ENCODE measurements around the gene MYZAP.

Gene MYZAP

GRCh38 chr15:57662091-57662744 lies 70.5 kb downstream of the MYZAP start:
- no peak for DNase-seq (ENCODE audit: low spot score)

DNA sequence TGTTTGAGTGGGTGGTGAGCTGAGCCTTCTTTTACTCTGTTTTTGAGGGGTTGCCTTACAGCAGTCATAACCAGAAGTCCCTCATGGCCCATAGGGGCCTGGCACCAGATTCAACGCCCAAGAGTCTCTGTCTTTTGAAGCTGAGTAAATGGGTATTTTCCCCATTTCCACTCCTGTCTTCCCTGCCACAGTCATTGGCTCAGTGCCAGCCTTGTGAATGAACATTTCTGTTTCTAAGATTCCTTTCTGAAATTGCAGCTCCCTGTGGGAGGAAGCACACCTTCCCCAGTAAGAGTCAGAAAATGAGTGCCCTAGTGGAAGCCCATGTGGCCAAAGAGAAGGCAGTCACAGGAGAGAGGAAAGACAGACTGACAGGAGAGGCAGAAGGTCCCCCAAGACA lies 71.1 kb downstream of the MYZAP start:
- no peak for DNase-seq (ENCODE audit: low spot score)

GRCh38 chr15:57663262-57663661 lies 71.6 kb downstream of the MYZAP start:
- DNase-seq (ENCODE audit: low spot score) = no peak

DNA sequence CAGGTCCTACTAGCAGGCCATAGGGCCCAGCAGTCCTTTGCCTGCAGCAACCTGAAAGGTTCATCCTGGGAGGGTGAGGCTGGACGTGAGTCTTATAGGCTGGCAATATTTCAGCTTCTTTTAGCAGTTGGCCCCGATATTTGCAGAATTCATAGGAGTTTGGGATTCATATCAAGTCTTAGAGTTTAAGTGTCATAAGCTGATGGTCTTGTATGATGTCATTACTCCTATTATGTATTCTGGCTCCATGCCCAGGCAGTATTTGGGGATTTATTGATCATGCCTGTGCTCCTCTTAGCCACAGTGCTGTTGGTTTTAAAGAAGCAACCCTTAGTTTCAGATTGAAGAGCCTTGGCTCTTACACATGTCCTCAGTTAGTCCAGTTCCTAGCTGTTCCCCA lies 73.5 kb downstream of the MYZAP start:
- DNase-seq (ENCODE audit: low spot score) = no peak

DNA sequence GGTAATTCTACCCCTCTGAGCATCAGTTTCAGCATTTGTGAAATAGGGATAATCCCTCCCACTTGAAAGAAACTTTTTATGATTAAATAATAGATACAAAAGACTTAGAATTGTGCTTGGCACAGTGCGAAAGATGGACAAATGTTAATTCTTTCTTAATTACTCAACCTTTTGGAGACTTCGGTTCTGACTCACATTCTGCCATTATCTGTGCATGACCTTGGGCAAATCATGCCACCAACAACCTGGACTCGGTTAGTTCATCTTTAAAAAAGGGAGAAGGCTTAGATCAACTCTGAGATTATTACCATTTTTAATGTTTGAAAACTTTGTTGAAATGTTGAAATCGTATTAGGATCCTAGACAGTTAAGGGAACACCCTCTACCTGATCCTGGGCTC lies 74.2 kb downstream of the MYZAP start:
- DNase-seq (ENCODE audit: low spot score) = no peak

DNA sequence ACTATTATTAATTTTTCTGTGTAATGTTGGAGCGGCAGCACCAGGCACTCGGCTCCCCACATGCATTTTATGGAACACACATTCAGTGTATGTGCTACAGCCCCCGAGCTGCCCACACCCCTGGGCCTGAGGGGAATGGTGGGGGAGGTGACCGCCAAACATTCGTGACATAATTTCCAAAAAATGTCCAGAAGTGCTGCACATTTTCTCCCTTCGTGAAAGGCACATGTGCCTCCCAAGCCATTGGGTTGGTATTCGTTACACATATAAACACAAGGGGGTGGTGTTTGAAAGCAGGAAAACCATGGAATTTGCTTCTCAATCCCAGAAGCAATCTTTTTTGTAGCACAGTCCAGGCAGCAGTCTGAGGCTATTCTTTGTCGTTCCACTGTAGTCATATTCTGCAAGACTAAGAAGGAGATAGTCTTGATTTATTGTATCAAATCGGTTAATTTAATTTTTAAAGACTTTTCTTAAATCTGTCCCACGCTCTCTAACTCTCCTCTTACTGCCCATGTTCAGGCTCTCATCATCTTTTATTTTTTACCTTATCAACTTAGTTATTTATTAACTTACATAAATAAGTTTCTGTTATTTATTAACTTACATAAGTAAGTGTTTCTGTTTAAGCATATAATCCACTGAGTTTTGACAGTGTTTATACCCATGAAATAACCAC lies 75.6 kb downstream of the MYZAP start:
- DNase-seq (ENCODE audit: low spot score) = no peak

GRCh38 chr15:57668016-57668415 lies 76.3 kb downstream of the MYZAP start:
- DNase-seq (ENCODE audit: low spot score) = no peak

GRCh38 chr15:57671636-57672035 lies 79.9 kb downstream of the MYZAP start:
- DNase-seq (ENCODE audit: low spot score) = no peak

DNA sequence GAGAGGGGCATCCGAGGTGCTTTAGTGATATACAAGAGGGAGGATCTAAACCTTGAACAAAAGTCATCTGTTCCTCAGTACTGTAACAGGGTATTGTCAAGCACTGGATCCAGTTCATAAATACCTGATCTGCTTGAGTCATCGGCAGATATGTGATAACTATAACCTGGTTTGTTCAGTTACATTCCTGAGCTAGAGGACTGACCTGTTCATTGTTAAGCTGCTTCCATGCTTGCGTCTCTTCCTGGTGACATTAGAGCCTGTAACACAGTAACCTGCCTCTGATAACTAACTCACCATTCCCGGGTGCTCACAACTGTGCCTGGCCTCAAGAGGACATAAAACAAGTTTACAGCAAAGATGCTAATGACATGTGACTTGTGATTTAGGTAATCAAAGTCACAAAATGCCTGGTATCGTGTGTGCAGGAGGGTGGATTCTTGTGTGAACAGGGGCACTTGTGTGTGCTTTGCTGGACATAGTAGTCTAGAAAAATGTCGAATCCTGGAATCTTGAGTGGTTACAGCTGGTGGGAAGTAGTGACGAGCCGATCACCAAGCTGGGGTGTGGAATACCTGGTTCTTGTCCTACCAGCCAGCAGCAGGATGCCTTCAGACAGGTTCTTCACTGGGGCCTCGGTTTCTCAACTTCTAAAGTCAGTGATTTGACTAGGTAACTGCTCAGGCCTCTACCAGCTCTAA lies 83.9 kb downstream of the MYZAP start:
- DNase-seq (ENCODE audit: low spot score) = no peak

GRCh38 chr15:57676585-57676984 lies 84.9 kb downstream of the MYZAP start:
- DNase-seq (ENCODE audit: low spot score) = no peak

GRCh38 chr15:57677204-57677603 lies 85.5 kb downstream of the MYZAP start:
- DNase-seq (ENCODE audit: low spot score) = no peak

DNA sequence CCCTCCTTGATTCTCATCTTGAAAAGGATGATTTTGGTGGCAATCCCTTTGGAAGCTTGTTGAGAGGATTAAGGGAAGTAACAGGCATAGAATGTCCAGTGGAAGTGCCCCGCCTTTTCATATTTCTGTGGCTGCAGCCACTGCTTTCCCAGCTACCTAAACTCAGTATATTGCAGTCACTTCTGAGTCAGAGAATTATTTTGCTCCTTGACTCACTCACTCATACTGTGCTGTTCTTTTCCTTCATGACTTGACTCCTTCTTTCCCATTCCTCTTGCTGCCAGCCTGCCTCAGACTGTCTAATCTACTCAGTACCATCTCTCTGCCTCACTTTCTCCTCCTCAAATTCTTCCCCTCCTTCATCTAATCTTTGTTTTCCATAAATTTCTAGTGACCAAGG lies 88.3 kb downstream of the MYZAP start:
- DNase-seq (ENCODE audit: low spot score) = no peak

DNA sequence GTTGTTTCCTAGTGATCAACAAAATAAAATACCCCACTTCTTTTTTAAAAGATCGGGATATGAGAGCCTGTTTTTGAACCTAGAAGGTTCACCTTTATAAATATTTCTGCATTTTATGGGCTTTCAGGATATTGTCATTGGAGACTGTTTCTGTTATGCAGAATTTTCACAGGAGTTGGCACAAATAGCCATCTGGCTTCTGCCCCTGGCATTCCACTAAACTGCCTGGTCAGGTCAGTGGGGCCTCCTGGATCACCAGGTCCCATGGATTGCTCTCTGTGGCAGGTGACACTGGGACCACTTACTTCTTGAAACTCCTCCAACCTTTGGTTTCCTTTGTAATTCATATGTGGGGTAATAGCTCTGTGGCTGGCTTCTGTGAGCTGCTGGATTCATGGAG lies 89.3 kb downstream of the MYZAP start:
- DNase-seq (ENCODE audit: low spot score) = no peak

- no peak for DNase-seq (ENCODE audit: low spot score)
These were observed 91.8 kb downstream of the MYZAP start for GRCh38 chr15:57683481-57683880.

DNA sequence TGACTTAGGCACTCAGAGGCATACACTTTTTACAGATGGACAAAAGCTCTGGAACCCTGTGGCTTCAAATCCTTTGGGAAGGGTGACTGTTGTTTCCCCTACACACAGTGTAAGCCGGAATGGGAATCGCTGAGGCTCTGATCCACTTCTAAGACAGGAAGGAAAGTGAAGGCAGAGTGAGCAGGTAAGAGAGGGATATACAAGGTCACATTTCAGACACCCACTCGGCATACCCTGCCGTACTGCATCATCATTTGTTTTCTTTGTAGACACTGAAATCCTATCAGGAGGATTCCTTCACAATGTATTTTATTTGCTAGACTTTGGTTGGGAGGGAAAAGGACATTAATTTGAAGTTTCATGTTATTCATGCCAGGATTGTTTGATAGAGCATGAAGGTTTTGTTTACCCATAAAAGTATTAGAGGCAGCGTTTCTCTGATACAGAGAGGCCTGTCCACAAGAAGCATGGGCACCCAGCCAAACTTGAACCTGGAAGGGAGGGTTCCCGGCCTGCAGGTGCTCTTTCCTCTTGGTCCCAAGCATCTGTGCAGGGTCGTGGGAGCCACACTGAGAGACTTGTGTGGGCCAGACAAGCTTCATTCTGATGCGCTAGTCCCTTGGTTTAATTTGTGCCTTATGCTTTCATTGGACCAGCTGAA lies 92.9 kb downstream of the MYZAP start:
- no peak for DNase-seq (ENCODE audit: low spot score)

DNA sequence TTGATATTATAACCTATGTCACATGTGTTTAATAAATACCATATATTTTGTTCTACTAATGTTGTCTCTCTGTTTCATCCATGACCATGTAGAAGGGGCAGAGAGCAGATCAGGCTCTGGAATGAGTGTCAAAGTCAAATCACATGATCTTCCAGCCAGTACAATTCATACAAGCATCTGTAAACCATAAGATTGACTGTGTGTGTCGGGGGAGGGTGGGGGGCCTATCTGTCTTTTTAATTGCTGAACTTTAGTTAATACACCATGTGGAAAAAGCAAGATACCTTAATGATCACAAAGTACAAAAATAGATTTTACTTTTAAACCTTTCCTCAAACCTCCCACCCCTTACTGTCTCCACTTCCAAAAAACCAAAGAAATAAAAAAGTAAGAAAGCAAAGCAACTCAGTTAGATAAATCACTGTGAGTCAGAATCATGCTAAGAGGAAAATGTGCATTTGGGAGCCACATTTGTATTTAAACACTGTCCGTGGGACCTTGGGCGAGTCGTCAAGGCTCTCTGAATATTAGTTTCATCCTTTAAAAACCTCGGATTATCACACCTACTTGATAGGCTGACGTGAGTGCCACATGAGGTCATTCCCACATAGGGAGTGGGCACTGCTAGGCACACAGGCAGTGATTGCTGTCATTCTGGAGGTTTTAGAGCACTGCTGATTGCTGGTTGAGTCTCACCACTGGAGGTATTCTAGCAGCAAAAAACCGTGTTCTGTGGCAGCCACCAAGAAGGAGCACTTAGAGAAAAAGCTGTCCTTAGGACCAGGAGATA lies 93.8 kb downstream of the MYZAP start:
- DNase-seq (ENCODE audit: low spot score) = no peak

GRCh38 chr15:57686657-57687056 lies 95.0 kb downstream of the MYZAP start:
- no peak for DNase-seq (ENCODE audit: low spot score)

DNA sequence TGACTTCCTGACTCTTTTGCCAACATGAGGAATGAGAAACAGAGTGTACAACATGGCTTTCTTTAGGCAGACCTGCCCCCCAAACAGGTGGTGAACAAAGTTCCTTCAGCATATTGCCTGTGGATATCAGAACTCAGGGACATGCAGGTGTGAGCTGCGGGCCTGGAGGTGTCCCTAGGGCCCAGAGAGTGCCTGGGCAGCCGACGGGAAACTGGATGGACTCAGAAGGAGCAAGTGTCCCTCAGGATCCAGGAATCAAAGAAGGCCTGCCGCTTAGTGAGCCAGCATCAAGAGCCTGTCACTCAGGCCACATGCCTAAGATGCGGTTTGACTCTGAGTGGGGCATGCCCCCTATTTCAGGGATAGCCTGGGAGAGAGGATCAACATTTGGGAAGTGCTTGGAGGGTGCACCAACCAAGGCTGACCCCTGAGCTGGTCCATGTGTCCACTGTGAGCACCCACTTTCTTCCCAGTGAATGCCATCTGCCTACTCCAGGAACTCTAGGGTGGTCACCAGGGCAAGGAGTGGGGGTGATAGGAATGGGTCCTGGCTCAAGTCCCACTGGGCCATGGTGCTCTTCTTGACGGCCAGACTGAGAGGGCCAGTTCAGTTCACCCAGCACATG lies 98.8 kb downstream of the MYZAP start:
- no peak for DNase-seq (ENCODE audit: low spot score)

- no peak for DNase-seq (ENCODE audit: low spot score)
These were observed 99.4 kb downstream of the MYZAP start for GRCh38 chr15:57691082-57691481.

- DNase-seq (ENCODE audit: low spot score) = no peak
These were observed 101.0 kb downstream of the MYZAP start for GRCh38 chr15:57692709-57693108.

GRCh38 chr15:57694279-57694678 lies 102.6 kb downstream of the MYZAP start:
- no peak for DNase-seq (ENCODE audit: low spot score)

GRCh38 chr15:57696146-57696545 lies 104.4 kb downstream of the MYZAP start:
- DNase-seq (ENCODE audit: low spot score) = no peak
